Cortex of kidney (tissue), 1 donor: Measurements from ENCODE around the gene ADAMTSL3.

Experiments used
- DNase-seq: peaks from one replicate; lab custom pipeline; 2025; lab: John Stamatoyannopoulos, UW

The ADAMTSL3 gene

GRCh38 chr15:83654379-83655236 lies 685 bp downstream of the ADAMTSL3 start:
- DNase-seq = no peak

DNA sequence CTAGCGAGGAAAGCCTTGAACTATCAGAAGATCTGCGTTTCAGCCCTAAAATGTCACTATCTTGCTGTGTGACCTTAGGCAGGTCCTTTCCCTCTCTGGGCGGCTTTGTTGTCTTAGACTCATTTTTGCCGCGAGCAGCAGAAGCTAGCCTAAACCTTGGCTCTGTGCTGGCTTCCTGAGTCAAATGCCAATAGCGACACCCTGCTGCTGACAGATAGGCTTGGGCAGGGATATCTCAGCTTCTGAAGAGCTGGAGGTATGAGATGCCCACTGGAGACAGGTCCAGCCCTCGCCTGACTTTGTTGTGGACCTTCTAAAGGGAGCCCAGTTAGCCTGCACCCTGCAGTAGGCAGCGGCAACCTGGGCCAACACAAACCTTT lies 1.3 kb downstream of the ADAMTSL3 start:
- no peak for DNase-seq

DNA sequence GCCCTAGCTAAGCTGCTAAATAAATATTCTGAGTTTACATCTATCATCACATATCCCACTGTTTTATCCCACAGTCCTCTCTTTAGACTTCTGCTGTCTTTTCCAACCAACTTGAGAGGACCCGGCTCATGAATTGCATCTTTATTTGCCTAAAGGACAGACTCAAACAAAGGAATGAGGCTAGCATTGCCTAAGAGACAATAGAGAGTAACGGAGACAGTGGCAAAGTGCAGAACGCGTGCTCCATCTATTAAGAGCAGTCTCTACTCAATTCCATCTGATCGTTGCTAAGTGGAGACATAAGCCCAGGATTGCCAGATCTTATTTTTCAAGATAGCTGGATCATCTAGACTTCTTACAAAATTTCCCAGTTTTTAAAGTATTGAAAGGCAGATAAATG lies 2.3 kb downstream of the ADAMTSL3 start:
- DNase-seq = no peak

DNA sequence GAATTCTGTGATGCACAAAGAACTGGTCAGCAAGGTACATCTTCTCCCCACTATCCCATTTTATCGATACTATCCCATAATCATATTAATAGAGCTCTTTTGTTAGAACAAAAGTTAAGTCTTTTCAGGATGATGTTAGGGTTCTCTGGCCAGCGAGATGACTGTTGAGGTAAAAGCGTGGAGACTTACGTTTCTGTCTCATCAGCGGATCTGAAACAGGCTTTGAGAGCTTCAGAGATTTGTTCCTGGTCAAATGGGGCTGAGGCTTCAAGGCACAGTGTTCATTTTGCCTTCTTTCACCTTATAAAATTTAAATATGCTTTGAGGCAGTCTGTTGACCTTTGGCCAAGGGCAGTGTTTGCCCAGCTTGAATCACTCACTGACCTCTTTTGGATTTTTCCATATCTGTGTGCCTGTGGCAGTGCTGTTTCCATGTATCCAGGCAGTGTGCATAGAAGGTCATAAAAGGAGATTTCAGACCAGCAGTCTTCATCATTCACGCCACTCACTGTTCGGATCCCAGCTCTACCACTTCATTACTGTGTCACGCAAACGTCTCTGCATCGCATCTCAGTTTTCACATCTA lies 3.1 kb downstream of the ADAMTSL3 start:
- DNase-seq = no peak

GRCh38 chr15:83657549-83657948 lies 3.6 kb downstream of the ADAMTSL3 start:
- no peak for DNase-seq

GRCh38 chr15:83658430-83659416 lies 4.8 kb downstream of the ADAMTSL3 start:
- no peak for DNase-seq

DNA sequence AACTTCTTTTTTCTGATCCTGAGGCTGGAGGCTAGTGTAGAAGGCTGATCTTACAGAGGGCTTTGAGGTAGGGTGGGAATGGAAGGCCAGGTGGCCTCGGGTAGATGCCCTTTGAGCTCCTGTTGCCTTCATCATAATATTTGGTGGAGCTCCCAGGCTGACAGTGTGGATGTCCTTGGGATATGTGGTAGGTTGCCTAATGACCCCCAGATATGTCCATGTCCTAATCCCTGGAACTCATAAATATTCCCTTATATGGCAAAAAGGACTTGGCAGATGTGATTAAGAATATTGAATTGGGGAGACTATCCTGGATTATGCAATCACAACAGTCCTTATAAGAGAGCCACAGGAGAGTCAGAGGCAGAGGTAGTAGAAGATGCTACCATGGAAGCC lies 5.5 kb downstream of the ADAMTSL3 start:
- no peak for DNase-seq

DNA sequence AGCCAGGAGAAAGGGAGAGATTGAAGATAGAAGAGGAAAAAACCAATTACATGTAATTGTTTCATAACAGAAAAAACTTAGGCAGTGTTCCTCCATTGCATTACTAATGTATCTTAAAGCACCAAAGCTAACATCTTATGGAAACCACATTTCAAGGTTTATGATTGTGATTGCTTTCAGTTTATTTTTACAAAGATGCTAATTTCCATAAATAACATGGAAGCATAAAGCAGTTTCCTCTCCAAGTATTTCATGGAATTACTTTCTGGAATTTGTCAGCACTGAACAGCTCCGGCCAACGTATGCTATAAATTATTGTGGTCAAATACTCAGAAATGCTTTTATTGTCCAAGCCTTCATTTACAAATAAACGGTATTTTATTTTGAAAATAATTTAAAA lies 11.6 kb downstream of the ADAMTSL3 start:
- DNase-seq = no peak

GRCh38 chr15:83670672-83671229 lies 16.8 kb downstream of the ADAMTSL3 start:
- DNase-seq = no peak

DNA sequence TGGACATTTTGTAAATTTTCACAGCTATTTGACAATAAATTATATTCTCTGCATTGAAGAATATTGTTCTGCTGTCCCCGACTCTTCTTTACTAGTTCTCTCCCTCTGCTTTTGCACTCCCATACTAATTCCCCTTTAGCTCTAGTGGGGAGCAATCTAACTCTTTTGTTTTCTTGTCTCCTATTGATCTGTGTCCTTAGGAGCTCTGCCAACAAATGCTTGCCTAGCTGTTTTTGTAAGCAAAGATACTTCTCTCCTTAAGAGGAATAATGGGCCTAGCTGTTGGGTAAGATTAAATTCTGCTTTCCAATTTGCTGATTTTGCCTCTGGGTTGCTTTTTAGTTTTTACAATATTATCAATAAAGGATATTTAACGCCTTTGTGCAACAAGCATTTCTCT lies 17.7 kb downstream of the ADAMTSL3 start:
- DNase-seq = no peak

DNA sequence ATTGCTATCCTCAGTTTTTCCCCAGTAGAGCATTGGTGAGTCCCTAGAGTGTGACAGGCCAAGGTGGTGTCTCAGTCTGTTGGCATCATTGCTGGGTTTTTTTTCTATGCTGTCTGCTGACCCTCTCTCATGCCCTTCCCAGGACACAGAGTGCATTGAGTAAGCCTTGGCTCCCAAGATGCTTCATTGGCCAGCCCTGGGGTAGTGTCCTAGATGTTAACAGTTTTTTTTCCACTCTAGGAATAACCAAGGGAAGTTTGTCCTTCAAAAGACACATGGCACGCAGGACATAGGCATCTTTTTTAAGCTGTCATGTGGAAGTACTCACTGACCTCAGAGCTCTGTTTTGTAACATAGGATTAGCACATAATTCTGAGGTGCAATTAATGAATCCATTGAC lies 19.5 kb downstream of the ADAMTSL3 start:
- DNase-seq = no peak

GRCh38 chr15:83682476-83683088 lies 28.7 kb downstream of the ADAMTSL3 start:
- DNase-seq = no peak

- no peak for DNase-seq
Measured at GRCh38 chr15:83685916-83686332, 32.0 kb downstream of the ADAMTSL3 start.

DNA sequence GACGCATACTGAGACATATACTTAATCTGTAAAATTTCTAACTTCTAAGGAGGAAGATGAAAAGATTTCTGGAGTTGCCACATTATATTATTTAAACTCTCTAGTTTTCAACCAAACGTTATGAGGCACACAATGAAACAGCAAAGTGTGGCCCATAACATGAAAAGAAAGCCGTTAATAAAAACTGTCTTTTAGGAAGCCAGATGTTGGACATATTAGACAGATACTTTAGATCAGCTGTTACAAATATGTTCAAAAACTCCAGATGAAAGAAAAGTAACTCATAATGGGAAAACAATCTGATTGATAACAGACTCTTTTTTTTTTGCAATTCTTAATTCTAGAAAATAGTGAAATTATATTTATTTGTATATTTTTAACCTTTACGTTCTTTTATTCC lies 34.3 kb downstream of the ADAMTSL3 start:
- no peak for DNase-seq

GRCh38 chr15:83690676-83691075 lies 36.8 kb downstream of the ADAMTSL3 start:
- no peak for DNase-seq

DNA sequence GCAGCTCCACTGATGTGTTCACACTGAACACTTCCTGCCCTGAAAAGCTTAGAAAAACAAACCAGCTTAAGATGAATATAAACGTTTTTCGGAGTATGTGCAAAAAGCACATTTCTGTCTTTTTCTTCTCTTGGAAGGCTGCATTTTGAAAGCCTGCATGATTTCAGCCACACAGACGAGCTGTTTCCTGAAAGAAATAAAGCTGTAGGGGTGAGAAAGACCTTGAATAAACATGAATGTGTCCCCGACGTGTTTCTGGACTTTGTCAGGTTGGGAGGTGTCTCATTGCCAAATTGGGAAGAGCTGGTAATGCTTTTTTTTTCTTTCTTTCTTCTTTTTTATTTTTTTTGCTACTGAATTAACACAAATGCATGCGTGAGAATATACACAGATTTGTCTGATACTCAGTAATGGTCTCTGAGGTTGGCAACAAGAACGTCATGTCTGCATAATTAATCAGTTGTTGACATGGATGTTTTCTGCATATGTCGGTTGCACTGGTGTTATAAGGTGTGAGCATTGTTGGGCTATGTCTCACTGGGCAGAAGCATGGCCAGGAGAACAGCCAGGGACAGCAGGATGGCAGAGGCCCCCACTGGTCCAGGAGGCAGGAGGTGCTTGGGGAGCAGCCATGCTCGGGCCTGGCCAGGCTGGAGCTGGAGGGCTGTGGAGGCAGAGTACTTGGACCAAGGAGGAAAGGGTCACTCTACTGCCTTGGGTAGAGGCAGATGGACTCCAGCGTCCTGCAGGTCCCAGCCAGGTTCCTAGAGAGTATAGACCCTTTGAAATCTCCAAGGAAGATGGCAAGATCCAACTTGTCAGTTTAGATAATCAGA lies 39.0 kb downstream of the ADAMTSL3 start:
- no peak for DNase-seq

- no peak for DNase-seq
Measured at GRCh38 chr15:83694015-83694414, 40.1 kb downstream of the ADAMTSL3 start.

- no peak for DNase-seq
Measured at GRCh38 chr15:83694536-83694935, 40.6 kb downstream of the ADAMTSL3 start.

- DNase-seq = no peak
Measured at GRCh38 chr15:83695246-83695645, 41.3 kb downstream of the ADAMTSL3 start.

DNA sequence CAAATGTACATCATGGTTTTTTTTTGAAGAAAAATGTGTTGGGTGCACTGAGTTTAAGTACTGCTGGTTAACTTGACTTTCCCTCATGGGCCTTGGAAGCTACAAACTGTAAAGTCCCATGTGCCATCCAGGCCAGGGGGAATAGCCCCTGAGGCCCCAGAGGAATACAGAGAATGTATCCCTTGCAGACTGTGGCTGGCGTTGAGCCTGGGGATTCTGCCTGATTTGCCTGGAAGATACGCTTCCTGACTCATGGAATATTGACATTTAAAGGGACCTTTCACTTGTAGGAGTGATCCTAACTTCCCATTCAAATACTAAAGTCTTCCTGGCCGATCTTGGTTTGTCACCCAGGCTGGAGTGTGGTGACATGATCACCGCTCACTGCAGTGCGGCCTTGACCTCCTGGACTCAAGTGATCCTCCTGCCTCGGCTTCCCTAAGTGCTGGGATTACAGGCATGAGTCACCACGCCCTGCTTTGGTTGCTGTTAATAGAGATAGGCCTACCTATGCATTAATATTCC lies 42.0 kb downstream of the ADAMTSL3 start:
- no peak for DNase-seq

DNA sequence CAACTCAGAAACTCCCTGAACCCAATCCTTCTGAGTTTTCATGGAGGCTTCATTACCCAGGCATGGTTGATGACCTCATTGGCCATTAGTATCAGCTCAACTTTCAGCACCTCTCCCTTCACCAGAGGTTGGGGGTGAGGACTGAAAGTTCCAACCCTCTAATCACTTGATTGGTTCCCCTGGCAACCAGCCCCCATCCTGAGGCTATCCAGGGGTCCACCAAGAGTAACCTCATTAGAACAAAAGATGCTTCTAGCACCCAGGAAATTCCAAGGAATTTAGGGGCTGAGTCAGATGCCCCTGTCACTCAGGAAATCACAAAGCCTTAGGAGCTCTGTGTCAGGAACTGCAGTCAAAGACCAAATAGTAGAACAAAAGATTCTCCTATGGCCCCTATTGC lies 43.8 kb downstream of the ADAMTSL3 start:
- DNase-seq = no peak
